ENCODE data around the gene HIC1. TPM values are rescaled to one million over a fixed set of nuclear protein-coding genes. Genes with fewer than 3 reads are reported as not detected.

The HIC1 gene
- total and polyA plus RNA-seq, 2 experiments from 2014 or later = 0.88 to 3.7 TPM

GRCh38 chr17:2071024-2071385 is 16.1 kb downstream of the HIC1 start:
- H3K27ac ChIP-seq = no peak overlapping the region
- no peaks in the 10 kb centered on the region for H3K9me3 ChIP-seq (ENCODE audit: low read depth)
- no peak overlapping the region for H3K4me3 ChIP-seq
- no peaks in the 10 kb centered on the region for H3K27me3 ChIP-seq
- H3K36me3 ChIP-seq = no peaks in the 10 kb centered on the region
- no peak for TF ChIP-seq CTCF (IDR thresholded peaks at IDR 0.05; ENCODE audit: low read depth, low read length)
- H3K4me1 ChIP-seq (ENCODE audit: low read depth) = peaks cover 16% of the 10 kb centered on the region
- DNase-seq (ENCODE audit: low read depth in 1 of 2, low spot score in 1 of 2) = no peak

GRCh38 chr17:2071455-2072281 is 16.8 kb downstream of the HIC1 start:
- Histone ChIP-seq H3K4me1 (ENCODE audit: low read depth) (peaks cover 23% of the 10 kb centered on the region), H3K27ac (no peak overlapping the region), H3K9me3 (ENCODE audit: low read depth) (no peaks in the 10 kb centered on the region), H3K4me3 (no peak overlapping the region), H3K36me3 (no peaks in the 10 kb centered on the region), H3K27me3 (no peaks in the 10 kb centered on the region)
- DNase-seq (ENCODE audit: low read depth in 1 of 2, low spot score in 1 of 2) = peak in 1 of 2 donors; percentile 80
- no peak for TF ChIP-seq CTCF (IDR thresholded peaks at IDR 0.05; ENCODE audit: low read depth, low read length)

- peaks cover 8% of the 10 kb centered on the region for H3K36me3 ChIP-seq
- H3K27me3 ChIP-seq = no peaks in the 10 kb centered on the region
- H3K4me3 ChIP-seq = no peak overlapping the region
- H3K9me3 ChIP-seq (ENCODE audit: low read depth) = no peaks in the 10 kb centered on the region
- no peak for DNase-seq (ENCODE audit: low read depth in 1 of 2, low spot score in 1 of 2)
- H3K4me1 ChIP-seq (ENCODE audit: low read depth) = peaks cover 35% of the 10 kb centered on the region
- TF ChIP-seq CTCF (IDR thresholded peaks at IDR 0.05; ENCODE audit: low read depth, low read length) = no peak
- H3K27ac ChIP-seq = peak overlapping the region; percentile 85
Measured at GRCh38 chr17:2074919-2075318, 20.0 kb downstream of the HIC1 start.

- peak overlapping the region; percentile 85 for H3K27ac ChIP-seq
- peaks cover 12% of the 10 kb centered on the region for H3K36me3 ChIP-seq
Measured at GRCh38 chr17:2075336-2076086, 20.6 kb downstream of the HIC1 start.

More at GRCh38 chr17:2075336-2076086, 20.6 kb downstream of the HIC1 start:
- Histone ChIP-seq H3K27me3 (no peaks in the 10 kb centered on the region), H3K4me3 (no peak overlapping the region), H3K4me1 (ENCODE audit: low read depth) (peaks cover 35% of the 10 kb centered on the region), H3K9me3 (ENCODE audit: low read depth) (no peaks in the 10 kb centered on the region)
- peak; percentile 39 to 74 for DNase-seq (ENCODE audit: low read depth in 1 of 2, low spot score in 1 of 2)
- peak; percentile 11 for TF ChIP-seq CTCF (IDR thresholded peaks at IDR 0.05; ENCODE audit: low read depth, low read length)
